ENCODE data around the gene WNT6.
"Not testable (repeated sequence)": the region's sequence is repeated elsewhere in the genome, so short reads cannot be mapped to it uniquely, and the experiment has no call there.

WNT6 gene

GRCh38 chr2:218831378-218831990 is 28.1 kb upstream of the WNT6 start, which contains the start of gene PRKAG3:
Gene PRKAG3 (minus strand): TSS chr2:218831803.
- DNase-seq: no peak

- no peak for DNase-seq
These were observed 27.5 kb upstream of the WNT6 start for GRCh38 chr2:218832081-218832480.

DNA sequence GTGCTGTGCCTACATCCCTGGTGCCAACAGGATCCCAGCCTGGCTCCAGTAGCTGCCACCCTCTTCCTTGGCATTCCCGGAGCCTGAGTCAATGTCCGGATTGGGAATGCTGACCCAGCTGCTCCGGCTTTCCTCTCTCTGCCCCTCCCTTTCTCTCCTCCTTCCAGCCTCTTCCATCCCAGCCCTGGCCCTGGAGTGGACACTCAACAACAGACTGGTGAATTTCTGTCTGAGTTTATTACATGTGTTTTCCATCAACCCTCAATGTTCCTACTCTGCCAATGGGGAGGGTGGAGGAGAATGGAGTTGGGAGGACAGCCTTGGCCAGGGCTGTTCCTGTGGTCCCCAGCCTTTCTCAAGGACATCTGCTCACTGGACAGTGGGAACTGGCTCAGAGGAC is 27.1 kb upstream of the WNT6 start:
- DNase-seq: no peak

GRCh38 chr2:218833023-218833609 is 26.5 kb upstream of the WNT6 start:
- no peak for DNase-seq

DNA sequence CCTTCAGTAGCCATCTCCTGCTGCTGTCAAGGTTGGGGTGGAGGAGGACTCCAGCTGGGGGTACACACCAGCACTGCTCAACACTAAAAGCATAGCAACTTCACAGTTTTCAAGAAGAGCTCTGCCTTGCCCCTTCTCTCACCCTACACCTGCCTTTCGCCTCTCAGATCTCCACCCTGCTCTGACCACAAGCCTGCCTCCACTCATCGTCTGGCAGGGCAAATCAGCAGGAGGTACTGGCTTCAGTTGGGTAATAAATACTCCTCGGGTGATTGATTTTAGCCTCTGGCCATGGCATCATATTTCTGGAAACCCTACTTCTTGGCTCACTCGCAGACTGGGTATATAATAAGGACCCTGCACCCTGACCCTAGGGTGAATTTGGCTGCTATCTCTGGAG is 24.9 kb upstream of the WNT6 start:
- no peak for DNase-seq

DNA sequence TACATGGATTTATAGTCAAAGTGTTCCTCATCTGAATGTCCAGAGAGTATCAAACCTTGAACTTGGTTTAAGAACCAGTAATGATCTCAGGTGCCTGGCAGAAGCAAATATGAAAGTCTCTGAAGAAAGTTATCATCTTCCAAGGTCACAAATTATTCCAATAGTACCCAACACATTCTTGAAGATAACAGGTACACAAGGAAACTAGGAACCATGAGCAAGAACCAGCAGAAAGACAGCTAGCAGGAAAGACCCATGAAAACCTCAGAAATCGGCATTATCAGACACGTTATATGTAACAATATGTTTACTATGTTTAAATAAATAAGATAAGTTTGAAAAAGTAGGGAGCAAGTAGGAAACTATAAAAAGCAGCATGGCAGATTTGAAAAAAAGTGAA is 22.1 kb upstream of the WNT6 start:
- no peak for DNase-seq

DNA sequence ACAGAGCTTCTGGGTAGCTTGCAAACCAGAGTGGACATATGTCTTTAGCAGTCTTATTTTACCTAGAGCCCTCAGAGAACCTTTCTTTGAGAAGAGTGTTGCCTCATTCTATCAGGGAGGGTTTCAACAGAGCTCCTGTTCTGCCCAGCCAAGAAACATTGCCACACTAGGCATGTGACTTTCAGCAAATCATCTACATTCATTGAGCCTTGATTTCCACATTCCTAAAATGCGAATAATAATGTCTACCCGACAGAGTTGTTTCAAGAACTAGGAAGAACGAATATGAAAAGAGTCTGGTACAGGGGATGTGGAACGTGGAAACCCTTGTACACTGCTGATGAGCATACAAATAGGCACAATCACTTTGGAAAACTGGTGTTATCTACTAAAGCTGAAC is 20.2 kb upstream of the WNT6 start:
- no peak for DNase-seq

GRCh38 chr2:218839888-218840287 is 19.7 kb upstream of the WNT6 start:
- DNase-seq: no peak

GRCh38 chr2:218844334-218844733 is 15.3 kb upstream of the WNT6 start:
- not testable (repeated sequence) for DNase-seq

GRCh38 chr2:218846963-218847362 is 12.6 kb upstream of the WNT6 start:
- not testable (repeated sequence) for DNase-seq

DNA sequence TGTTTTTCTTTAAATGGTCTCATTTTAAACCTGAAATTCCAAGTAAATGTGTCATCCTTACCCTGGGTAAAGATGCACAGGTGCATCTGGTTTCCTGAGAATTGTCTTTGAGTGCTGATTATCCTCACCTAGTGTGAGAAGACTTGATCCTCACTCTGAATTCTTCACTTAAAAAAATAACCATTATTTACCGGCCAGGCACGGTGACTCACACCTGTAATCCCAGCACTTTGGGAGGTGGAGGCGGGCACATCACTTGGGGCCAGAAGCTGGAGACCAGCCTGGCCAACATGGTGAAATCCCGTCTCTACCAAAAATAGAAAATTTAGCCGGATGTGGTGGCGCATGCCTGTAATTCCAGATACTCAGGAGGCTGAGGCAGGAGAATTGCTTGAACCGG is 9.9 kb upstream of the WNT6 start:
- no peak for DNase-seq

DNA sequence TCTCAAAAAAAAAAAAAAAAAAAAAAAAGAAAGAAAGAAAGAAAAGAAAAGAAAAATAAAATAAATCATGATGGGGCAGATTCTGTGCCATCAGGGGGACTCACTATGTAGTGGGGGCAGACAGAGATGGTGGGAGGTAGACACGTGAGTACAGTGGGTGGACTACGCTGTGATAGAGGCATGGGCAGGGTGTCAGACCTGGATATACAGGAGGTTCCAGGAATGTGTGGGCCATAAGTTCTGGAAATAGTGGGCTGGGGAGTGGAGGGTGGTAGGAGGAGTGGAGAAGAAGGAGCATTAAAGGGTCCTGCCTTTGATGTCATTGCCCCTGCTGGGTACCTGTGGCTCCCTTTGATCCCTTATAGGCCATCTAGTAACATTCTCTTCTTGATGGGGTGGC is 8.8 kb upstream of the WNT6 start:
- DNase-seq: no peak

- no peak for DNase-seq
These were observed 8.3 kb upstream of the WNT6 start for GRCh38 chr2:218851286-218851685.

DNA sequence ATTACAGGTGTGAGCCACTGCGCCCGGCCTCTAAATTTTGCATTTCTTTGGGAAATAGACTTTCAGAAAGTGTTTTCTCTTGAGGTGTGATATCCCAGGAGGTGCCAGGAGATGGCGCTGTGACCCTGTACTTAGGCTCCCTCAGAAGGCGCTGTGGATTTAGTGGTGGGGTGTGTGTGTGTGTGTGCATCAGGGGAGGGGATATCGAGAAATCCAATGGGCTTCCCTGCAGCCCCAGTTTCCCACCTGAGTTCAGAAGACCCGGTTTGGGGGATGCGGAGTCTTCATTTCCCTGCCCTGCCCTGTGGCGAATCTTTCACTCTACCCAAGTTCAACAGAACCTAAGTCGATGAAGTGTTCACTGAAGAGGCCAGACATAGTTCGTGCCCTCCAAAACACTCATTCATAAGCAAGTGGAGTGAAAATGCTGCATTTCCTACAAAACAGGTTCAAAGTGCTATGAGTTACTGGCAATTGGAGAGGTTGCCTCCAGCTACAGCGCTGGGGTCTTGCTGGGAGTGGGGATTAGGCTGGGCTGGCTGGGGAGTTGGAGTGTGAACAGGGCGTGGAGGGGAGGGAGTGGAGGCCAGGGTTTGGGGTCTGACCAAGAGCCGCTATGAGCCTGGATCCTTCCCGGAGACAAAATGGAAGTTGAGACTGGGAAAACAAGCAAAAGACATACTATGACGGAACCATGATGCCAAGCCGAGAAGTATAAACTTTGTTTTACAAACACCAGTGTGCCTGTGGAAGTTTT is 6.5 kb upstream of the WNT6 start:
- peak; percentile 20 to 54 (median 46) for DNase-seq

DNA sequence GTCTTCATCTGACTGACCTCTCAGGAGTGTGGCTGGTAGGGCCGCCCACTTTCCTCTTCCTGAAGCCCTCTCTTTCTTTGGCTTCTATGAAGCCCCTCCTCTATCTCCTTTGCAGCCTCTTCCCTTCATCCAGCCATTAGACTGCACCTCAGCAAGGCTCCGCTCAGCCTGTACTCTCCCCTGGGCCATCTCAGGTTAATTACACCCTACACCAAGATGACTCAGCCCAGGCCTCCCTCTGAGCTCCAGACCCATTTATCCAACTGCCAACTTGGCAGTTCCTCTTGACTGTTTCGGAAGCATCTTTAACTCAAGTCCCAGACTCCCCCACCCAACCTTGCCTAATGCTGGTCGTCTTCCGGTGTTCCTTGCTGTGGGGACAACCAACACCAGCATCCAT is 5.8 kb upstream of the WNT6 start:
- no peak for DNase-seq

DNA sequence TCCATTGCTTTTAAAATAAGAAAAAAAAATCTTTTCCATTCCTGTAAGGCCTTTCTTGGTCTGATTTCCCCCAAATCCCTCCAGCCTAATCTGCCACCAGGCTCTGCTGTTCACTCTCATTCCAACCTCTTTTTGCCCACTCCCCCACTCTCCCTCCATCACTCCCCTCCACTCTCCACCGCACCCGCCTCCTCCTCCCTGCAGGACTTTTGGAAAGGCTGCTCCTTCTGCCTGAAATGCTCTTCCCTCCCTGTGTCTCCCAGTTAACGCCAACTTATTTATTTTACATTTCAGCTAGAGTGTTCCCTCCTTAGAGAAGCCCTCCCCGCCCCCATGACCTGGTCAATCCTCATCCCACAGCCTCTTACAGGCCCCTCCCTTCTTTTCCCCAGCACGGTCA is 4.7 kb upstream of the WNT6 start:
- no peak for DNase-seq

DNA sequence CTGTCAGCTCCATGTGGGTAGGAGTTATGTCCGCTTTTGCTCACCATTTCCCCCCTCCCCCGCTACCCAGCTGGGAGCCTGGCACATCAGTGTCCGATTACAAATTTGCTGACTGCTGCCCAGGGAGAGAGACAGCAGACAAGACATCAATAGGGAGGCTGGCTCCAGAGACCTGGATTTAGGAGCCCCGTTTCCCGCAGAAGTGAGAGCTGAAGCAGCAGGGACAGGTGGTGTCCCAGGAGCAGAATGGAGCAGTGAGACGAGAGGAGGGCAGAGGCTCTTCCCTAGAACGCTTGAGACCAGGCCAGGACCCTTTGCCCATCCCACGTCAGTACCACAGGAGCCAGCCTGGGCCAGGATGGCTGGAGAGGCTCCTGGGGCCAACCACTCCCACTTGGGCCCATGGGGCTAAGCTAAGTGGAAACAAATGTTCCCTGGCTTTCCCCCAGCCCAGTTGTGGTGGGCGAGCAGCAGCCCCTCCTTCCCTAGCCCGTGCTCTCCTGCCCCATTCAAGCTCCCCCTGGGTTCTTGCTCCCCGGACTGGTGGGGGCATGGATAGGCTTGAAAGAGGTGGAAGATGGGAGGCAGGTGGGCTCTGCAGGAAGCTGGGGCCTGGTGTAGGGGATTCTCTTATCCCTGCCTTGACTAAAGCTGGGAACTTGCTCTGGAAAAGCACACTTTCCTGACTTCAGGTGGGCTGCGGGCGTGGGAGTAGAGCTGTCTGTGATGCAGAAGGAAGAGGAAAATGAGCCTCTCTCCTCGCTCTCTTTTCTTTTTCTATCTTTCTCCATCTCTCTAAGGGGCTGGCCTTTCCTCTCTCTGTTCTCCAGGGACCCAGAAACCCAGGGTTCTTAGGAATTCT is 4.1 kb upstream of the WNT6 start:
- DNase-seq: no peak

GRCh38 chr2:218856167-218856895 is 3.3 kb upstream of the WNT6 start:
- no peak for DNase-seq

GRCh38 chr2:218856896-218857243 is 2.7 kb upstream of the WNT6 start:
- DNase-seq: no peak

- DNase-seq: no peak
These were observed 2.1 kb upstream of the WNT6 start for GRCh38 chr2:218857371-218858137.

- no peak for DNase-seq
These were observed 1.5 kb upstream of the WNT6 start for GRCh38 chr2:218858138-218858445.
